Superior temporal gyrus (tissue), 1 donor: Measurements from ENCODE around the gene ATXN7L3.

Source experiments
- DNase-seq: peaks from one replicate; pipeline ENCODE4 v3.0.0-alpha.2; 2016; ENCODE audit errors: extremely low spot score

The ATXN7L3 gene

DNA sequence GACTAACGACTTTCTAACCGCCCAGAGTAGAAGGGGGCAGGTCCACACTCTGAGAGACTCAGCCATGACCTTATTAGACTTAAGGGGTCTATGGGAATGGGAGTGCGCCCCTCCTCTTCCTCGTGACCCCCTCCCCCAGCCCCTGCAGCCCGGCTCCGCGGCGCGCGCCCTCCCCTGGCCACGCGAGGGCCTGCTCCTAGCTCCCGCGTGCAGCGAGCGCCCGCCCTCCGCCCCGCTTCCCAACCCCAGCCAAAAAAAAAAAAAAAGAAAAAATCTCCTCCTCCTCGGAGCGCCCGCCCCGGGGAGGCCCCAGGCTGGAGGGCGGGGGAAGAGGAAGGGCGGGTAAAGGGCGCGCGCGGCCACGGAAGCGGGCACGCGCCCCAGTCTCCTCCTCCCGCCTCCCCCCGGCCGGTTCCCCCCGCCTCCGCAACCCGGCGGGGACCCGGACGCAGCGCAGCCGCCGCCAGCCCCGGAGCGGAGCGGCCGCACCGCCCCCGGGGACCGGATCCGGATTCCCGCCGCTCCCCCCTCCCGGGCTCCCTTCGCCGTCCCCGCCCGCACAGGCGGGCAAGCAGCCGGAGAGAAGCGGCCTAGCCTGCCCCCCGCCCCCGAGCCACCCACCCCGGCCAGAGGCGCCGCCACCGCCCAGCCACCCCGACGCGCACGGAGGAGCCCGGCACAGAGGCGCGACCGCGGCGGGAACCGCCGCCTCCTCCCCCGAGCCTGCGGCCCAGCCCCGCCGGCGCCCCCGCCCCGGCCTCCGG lies 18.8 kb upstream of the ATXN7L3 start:
- peak; percentile 90 for DNase-seq

DNA sequence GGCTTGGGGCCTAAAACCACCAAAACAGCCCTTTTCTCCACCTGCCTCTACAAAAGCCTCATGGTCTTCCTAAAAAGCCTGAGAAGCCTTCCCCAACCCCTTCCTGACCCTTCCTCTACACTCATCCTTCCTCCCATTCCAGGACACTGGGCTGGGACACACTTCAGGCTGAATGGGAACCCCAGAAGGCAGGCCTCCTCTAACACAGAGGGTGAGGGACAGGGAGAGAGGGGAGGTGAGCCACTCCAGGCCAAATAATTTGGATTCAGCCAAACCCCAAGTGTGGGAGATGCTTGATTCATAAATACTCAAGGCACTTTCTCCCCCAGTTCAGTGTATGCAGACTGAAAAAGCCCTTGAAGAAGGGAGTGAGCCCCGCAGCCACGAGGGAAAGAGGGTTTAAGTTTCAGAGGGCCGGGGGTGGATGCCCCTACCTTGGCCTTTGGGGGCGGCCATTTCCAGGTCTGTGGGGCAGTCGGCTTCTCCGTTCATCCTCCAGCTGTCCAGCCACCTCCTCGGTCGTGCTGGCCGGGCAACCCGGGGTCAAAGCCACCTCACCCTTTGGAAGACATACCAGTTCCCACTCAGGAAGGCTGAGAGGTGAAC lies 18.2 kb upstream of the ATXN7L3 start:
- no peak for DNase-seq

DNA sequence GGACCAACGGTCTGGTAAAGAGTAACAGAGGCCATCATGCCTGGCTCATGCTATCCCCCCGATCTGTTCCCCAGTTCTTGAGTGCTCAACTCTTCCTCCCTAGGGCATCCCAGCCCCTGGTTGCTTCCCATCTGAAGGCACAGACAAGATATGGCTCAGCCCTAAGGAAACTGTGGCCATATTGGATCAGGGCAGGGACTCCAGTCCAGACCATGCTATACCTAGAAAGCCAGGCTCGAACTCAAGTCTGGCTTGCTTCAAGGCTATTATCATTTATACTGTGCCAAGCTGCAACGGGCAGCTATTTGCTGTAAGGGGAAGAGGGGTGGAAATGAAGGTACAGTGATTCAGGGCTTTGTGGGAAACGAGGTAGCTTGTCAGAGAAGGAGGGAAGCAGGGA lies 17.0 kb upstream of the ATXN7L3 start:
- DNase-seq: no peak

DNA sequence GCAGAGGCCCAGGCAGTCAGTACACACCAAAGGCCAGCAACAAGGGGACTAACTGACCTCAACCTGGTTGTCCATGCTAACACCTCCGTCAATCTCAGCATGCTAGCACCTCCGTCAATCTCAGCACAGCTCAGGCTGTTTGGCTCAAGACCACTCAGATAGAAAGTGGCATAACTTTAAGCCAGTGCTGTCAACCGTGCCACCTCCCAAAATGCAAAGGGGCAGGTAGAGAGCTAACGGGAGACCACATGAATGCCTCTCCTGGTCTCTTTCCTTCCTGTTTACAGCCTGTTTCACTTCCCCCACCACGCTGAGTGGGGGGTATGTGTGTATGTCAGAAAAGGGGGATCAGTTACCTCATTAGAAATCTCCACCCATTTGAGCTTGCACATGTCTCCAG lies 16.5 kb upstream of the ATXN7L3 start:
- DNase-seq: no peak

- no peak for DNase-seq
Observed at GRCh38 chr17:44214896-44215295, 15.2 kb upstream of the ATXN7L3 start.

DNA sequence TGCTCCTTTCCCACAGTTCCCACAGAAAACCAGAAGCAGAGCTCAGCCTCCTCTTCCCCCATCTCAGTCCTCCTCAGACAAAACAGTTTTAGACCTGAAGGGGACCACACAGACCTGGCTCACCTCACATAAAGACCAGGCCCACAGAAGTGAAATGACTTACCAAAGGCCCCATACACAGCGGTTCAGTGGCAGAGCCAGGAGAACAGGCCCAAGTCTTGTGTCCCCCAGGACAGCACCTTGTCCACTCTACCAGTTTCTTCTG lies 14.5 kb upstream of the ATXN7L3 start:
- no peak for DNase-seq

GRCh38 chr17:44213403-44214229 lies 13.9 kb upstream of the ATXN7L3 start:
- no peak for DNase-seq

GRCh38 chr17:44212507-44213402 lies 13.1 kb upstream of the ATXN7L3 start:
- DNase-seq: no peak

DNA sequence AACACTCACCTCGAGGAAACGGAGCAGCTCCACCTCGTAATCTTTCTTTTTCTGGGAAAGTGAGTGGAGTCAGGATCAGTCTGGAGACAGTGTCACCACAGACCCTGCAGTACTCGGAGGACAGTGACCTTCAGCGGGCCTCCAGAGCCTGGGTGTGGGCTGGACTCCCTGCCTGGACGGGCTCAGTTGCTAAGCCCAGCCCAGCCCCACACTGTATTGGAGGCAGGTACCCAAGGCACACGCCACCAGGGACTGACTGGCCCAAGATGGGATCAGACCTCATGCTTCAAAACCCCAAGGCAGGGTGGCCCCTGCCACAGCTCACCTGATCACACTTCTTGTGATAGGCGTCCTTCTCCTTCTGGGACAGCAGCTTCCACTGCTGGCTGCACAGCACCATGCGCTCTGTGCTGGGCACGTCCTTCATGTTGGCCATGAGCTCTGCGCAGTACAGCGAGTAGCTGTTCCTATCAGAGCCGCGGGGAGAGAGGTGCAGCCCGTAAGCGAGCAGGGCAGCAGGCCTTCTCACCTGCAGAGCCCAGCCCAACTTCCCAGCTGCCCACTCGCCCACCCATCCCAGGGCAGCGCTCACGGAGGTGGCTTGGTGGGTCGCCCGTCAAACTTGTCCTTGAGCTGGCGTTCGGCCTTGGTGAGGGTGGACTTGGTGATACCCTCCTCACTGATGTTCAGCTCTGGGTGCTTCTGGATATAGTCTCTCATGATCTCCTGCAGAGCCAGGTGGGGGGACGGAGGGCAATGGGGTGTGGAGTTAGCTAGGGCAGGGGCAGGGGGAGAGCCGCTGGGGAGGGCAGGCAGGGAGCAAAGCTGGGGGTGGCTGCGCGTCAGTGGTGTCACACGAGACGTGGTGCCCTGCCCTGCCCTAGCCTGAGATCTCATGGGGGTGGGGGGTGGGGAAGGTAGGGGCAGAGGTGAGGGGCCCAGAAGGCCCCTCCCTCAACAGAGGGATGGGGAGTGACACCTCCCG lies 11.9 kb upstream of the ATXN7L3 start:
- DNase-seq: no peak

- DNase-seq: peak; percentile 84
Observed at GRCh38 chr17:44210342-44211192, 10.9 kb upstream of the ATXN7L3 start.

DNA sequence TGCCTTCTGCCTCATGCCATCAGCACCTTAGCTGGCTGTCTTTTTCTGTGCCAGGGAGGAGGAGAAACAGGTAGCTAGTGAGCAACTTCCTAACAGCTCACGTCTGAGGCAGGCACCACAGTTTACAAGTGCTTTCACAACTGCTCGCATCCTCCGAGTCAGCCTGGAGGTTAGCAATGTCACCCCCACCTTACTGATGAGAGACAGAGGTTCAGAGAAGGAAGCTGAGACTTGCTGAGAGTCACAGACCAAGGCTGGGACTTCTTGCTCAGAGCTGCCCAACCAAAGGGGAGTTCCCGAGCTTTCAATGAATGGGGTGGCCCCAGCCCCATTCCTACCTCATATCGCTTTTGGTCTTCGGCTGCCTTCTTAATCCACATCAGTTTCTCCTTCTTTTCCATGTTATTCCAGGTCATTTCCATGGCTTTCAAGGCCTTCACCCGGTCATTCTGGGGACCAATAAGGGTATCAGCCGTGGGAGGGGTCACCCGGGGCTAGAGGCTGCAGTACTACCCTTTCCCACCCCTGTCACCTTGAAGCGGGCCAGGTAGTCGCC lies 10.2 kb upstream of the ATXN7L3 start:
- no peak for DNase-seq

DNA sequence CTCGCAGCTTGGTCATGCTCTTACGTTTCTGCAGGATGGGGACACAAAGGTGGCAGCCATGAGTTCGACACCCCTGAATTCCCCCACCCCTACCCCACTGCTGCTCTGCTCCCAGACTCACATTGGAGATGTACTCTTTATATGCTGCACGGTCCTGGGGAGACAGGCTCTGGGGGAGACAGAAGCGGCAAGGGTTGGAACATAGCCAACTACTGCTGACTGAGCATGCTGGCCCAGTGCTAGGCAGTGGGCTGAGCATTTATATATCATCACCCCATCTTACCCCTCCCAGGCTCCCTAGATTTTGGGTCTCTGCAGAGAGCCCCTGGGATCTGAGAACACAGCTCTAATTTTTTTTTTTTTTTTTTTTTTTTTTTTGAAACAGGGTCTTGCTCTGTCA lies 8.1 kb upstream of the ATXN7L3 start:
- DNase-seq: no peak

DNA sequence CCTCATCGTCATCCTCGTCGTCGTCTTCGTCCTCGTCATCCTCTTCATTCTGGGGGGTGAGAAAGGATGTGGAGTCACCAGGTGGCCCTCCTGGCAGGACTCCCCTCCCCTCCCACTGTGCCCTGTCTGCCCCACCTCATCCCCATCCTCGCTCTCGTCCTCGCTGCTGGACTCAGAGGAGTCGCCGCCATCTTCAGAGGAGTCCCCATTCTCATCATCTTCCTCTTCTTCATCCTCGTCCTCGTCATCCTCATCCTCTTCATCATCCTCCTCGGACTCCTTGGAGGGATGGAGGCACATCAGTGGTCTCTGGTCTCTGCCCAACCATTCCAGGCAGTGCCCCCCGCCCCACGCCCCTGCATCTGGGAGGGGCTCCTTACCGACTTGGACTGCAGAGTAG lies 7.6 kb upstream of the ATXN7L3 start:
- DNase-seq: no peak

DNA sequence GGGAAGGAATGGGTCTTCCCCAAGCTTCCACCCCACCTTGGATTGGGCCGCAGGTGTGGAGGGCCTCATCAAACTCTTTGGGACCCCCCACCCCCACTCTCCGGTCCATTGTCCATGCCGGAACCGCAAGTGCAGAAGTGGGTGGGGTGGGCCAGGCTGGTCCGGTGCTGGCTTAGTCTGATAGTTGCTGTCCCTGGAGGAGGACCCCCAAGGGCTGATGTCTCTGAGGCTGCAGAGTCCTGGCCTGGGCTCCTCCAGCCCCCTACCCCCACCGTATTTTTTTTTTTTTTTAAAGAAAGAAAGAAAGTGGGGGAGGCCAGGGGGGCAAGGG lies 7.1 kb upstream of the ATXN7L3 start:
- DNase-seq: no peak

GRCh38 chr17:44205962-44206824 lies 6.5 kb upstream of the ATXN7L3 start:
- no peak for DNase-seq

DNA sequence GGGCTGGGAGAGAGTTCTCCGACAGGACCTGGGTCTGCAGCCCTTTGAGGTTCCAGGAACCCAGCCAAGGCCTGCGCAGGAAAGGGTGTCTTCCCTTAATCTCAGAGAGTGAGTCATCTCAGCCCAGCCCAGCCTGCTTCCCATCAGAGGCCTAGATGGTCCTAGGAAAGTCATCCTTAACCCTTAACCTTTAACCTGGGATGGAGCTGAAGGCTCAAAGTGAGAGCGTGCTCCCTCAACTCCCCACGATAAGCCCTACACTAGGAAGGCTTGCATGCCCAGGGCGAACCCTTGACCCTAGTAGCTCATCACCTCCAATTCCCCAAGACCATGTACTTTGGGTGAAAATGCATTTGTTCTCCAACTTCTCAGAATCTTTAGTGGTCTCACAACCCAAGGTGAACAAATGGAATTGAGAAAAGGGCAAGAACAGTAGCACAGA lies 4.8 kb upstream of the ATXN7L3 start:
- DNase-seq: no peak

DNA sequence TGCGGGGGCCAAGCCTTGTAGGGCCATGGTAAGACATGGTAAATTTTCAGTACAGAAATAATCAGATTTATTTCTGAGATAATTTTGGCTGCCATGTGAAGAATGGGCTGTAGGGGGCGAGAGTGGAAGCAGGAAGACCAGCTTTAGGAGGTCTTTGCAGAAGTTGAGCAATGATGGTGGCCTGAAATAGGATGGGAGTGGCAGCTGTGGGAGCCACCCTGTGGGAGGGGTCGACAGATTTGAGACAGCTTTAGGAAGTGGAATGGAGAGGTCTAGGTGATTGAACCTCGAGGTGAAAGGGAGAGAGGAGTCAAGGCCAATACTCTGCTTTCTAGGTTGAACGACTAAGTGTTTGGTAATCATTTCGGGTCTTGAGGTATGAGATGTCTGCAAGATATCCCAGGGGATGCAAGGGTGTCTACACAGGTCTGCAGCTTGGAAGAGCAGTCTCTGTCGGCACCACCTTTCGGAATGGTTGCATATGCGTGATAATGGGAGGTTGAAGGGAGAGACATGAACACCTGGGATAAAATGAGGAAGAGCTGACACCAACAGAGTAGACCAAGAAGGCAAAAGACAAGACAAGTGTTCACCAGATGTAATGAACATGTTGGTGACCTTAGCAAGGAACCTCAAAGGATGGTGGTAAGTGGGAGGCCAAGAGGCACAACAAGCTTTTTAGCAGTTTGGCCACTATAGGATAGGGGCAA lies 4.2 kb upstream of the ATXN7L3 start:
- DNase-seq: peak; percentile 38

DNA sequence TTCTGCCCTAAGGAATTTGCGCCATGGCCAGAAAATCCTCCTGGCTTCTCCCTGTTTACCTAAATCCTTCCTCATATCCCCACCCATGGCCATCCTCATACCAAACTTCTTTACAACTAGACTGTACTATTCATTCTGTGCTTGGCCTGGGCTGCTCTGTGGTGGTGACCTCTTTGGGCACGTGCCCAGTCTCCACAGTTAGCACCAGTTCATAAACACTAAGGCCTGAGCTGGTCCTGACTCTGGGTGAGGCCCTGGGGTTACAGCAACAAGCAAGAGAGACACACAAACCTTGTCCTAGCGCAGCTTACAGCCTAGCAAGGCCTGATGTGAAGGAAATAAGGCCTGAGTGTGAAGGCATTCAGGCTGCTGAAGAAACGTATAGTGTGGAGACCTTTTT lies 3.1 kb upstream of the ATXN7L3 start:
- no peak for DNase-seq
